Measurements from ENCODE around the gene ACTN3. TPM values are rescaled to one million over a fixed set of nuclear protein-coding genes. Genes with fewer than 3 reads are reported as not detected.

ACTN3 gene
- total RNA-seq, 1 experiment from 2014 or later = not detected

GRCh38 chr11:66559866-66560676 is 13.4 kb downstream of the ACTN3 start:
- in situ Hi-C loops (cut with HindIII; ENCODE audit: low pct_unique_long_range_greater_than_20kb, low sequenced_read_pairs) = no loop called here
- no peak for DNase-seq (ENCODE audit: low read depth, low spot score)

GRCh38 chr11:66561178-66561974 is 14.7 kb downstream of the ACTN3 start:
- in situ Hi-C loops (cut with HindIII; ENCODE audit: low pct_unique_long_range_greater_than_20kb, low sequenced_read_pairs) = no loop called here
- no peak for DNase-seq (ENCODE audit: low read depth, low spot score)

- DNase-seq (ENCODE audit: low read depth, low spot score) = no peak
- in situ Hi-C loops (cut with HindIII; ENCODE audit: low pct_unique_long_range_greater_than_20kb, low sequenced_read_pairs) = no loop called here
These were observed 15.2 kb downstream of the ACTN3 start for GRCh38 chr11:66561975-66562248.

- in situ Hi-C loops (cut with HindIII; ENCODE audit: low pct_unique_long_range_greater_than_20kb, low sequenced_read_pairs) = no loop called here
- DNase-seq (ENCODE audit: low read depth, low spot score) = no peak
These were observed 15.6 kb downstream of the ACTN3 start for GRCh38 chr11:66562275-66562674.

GRCh38 chr11:66562907-66563583 is 16.3 kb downstream of the ACTN3 start:
- in situ Hi-C loops (cut with HindIII; ENCODE audit: low pct_unique_long_range_greater_than_20kb, low sequenced_read_pairs) = no loop called here
- DNase-seq (ENCODE audit: low read depth, low spot score) = no peak

- no peak for DNase-seq (ENCODE audit: low read depth, low spot score)
- in situ Hi-C loops (cut with HindIII; ENCODE audit: low pct_unique_long_range_greater_than_20kb, low sequenced_read_pairs) = no loop called here
These were observed 17.1 kb downstream of the ACTN3 start for GRCh38 chr11:66563832-66564231.

GRCh38 chr11:66564538-66564937 is 17.8 kb downstream of the ACTN3 start:
- no peak for DNase-seq (ENCODE audit: low read depth, low spot score)
- in situ Hi-C loops (cut with HindIII; ENCODE audit: low pct_unique_long_range_greater_than_20kb, low sequenced_read_pairs) = no loop called here

- DNase-seq (ENCODE audit: low read depth, low spot score) = no peak
- in situ Hi-C loops (cut with HindIII; ENCODE audit: low pct_unique_long_range_greater_than_20kb, low sequenced_read_pairs) = no loop called here
These were observed 18.3 kb downstream of the ACTN3 start for GRCh38 chr11:66564984-66565383.

GRCh38 chr11:66566221-66566620 is 19.5 kb downstream of the ACTN3 start:
- no peak for DNase-seq (ENCODE audit: low read depth, low spot score)
- in situ Hi-C loops (cut with HindIII; ENCODE audit: low pct_unique_long_range_greater_than_20kb, low sequenced_read_pairs) = no loop called here

GRCh38 chr11:66567787-66568123 is 21.1 kb downstream of the ACTN3 start:
- in situ Hi-C loops (cut with HindIII; ENCODE audit: low pct_unique_long_range_greater_than_20kb, low sequenced_read_pairs) = no loop called here
- no peak for DNase-seq (ENCODE audit: low read depth, low spot score)

GRCh38 chr11:66568124-66568916 is 21.6 kb downstream of the ACTN3 start, which contains the start of gene CTSF:
TSS of gene CTSF (minus strand) at chr11:66568606. CDS start at chr11:66568486, 120 bp downstream.
- in situ Hi-C loops (cut with HindIII; ENCODE audit: low pct_unique_long_range_greater_than_20kb, low sequenced_read_pairs) = no loop called here
- DNase-seq (ENCODE audit: low read depth, low spot score) = peak; percentile 87

- DNase-seq (ENCODE audit: low read depth, low spot score) = no peak
- in situ Hi-C loops (cut with HindIII; ENCODE audit: low pct_unique_long_range_greater_than_20kb, low sequenced_read_pairs) = no loop called here
These were observed 22.4 kb downstream of the ACTN3 start for GRCh38 chr11:66569076-66569475.

GRCh38 chr11:66570079-66570849 is 23.6 kb downstream of the ACTN3 start:
- DNase-seq (ENCODE audit: low read depth, low spot score) = no peak
- in situ Hi-C loops (cut with HindIII; ENCODE audit: low pct_unique_long_range_greater_than_20kb, low sequenced_read_pairs) = no loop called here

GRCh38 chr11:66570850-66571180 is 24.1 kb downstream of the ACTN3 start:
- in situ Hi-C loops (cut with HindIII; ENCODE audit: low pct_unique_long_range_greater_than_20kb, low sequenced_read_pairs) = no loop called here
- DNase-seq (ENCODE audit: low read depth, low spot score) = no peak

GRCh38 chr11:66579017-66579606 is 32.4 kb downstream of the ACTN3 start:
- in situ Hi-C loops (cut with HindIII; ENCODE audit: low pct_unique_long_range_greater_than_20kb, low sequenced_read_pairs) = no loop called here
- DNase-seq (ENCODE audit: low read depth, low spot score) = peak; percentile 64

GRCh38 chr11:66580803-66581202 is 34.1 kb downstream of the ACTN3 start:
- in situ Hi-C loops (cut with HindIII; ENCODE audit: low pct_unique_long_range_greater_than_20kb, low sequenced_read_pairs) = no loop called here
- DNase-seq (ENCODE audit: low read depth, low spot score) = no peak

GRCh38 chr11:66581261-66581660 is 34.6 kb downstream of the ACTN3 start:
- no peak for DNase-seq (ENCODE audit: low read depth, low spot score)
- in situ Hi-C loops (cut with HindIII; ENCODE audit: low pct_unique_long_range_greater_than_20kb, low sequenced_read_pairs) = no loop called here

All from SK-MEL-5 (cell line).